Breast epithelium (tissue), 4 donors: ENCODE data around the gene MGARP. TPM values are rescaled to one million over a fixed set of nuclear protein-coding genes. Genes with fewer than 3 reads are reported as not detected.

Source experiments
- DNase-seq, 2 donors: peaks; one replicate each; pipeline ENCODE4 v3.0.0-alpha.2; 2019; ENCODE audit warnings: low spot score in 2 of 2
- H3K27ac ChIP-seq, 2 donors: fragments of 200-600 bp; sonication (generic) in 1 of 2; one replicate each; pipeline ENCODE4 v1.5.1; 2016 to 2019; ENCODE audit warnings: mild to moderate bottlenecking in 1 of 2
- H3K27me3 ChIP-seq, 2 donors: fragments of 200-600 bp; sonication (generic) in 1 of 2; one replicate each; pipeline versions ENCODE4 v1.5.1 to v1.6.0; 2017 to 2019; ENCODE audit warnings: control low read depth in 1 of 2, mild to moderate bottlenecking in 1 of 2
- H3K36me3 ChIP-seq: fragments of 200-600 bp; one replicate; pipeline ENCODE4 v1.5.1; 2019
- H3K4me1 ChIP-seq, 2 donors: fragments of 200-600 bp; sonication (generic); one replicate each; pipeline ENCODE4 v1.5.1; 2016 to 2019; ENCODE audit warnings: control low read depth in 1 of 2
- H3K4me3 ChIP-seq, 3 donors: fragments of 200-600 bp; sonication (generic); 1 replicate in 2 of 3; 2 replicates in 1 of 3; pipeline ENCODE4 v1.5.1; 2016 to 2019; ENCODE audit warnings: mild to moderate bottlenecking in 3 of 3, moderate library complexity in 2 of 3
- H3K9me3 ChIP-seq, 2 donors: fragments of 200-600 bp; sonication (generic) in 1 of 2; one replicate each; pipeline ENCODE4 v1.5.1; 2016 to 2019; ENCODE audit warnings: control low read depth in 1 of 2
- CTCF ChIP-seq, 3 donors: fragments of 450-650 bp; IDR thresholded peaks; one replicate each; pipeline ENCODE4 v1.5.1; 2016 to 2017; ENCODE audit warnings: antibody characterized with exemption in 3 of 3, mild to moderate bottlenecking in 3 of 3, moderate library complexity in 3 of 3
- POLR2A ChIP-seq: fragments of 450-650 bp; IDR thresholded peaks from one replicate; pipeline ENCODE4 v1.6.1; 2016; ENCODE audit warnings: antibody characterized with exemption, mild to moderate bottlenecking, moderate library complexity
- POLR2AphosphoS5 ChIP-seq, 3 donors: sonication (generic); formaldehyde crosslinking; IDR thresholded peaks; one replicate each; pipeline ENCODE4 v1.6.1; 2017; ENCODE audit warnings: antibody characterized with exemption in 3 of 3
- intact Hi-C: fragments of 100-400 bp; cut with DNase I; formaldehyde crosslinking; loops from one replicate; pipeline ENCODE4 v1.15.1; 2023; ENCODE audit warnings: low total_unique reads
- total RNA-seq, 3 donors: library from RNA; depleted of rRNA; stranded (reverse); fragments of >200 nt; gene quantifications; one replicate each; pipeline ENCODE4 v1.1.0, GENCODE V29; 2016

MGARP gene
- total RNA-seq, 3 donors from 2014 or later, result 1.6 to 3.8 TPM; not detected in 1

GRCh38 chr4:139278912-139279759 lies 889 bp downstream of the MGARP start:
- H3K27ac ChIP-seq, result no peak overlapping the region
- no peak for TF ChIP-seq POLR2A
- TF ChIP-seq POLR2AphosphoS5 (IDR thresholded peaks at IDR 0.05), result no peak
- no peak for TF ChIP-seq CTCF (IDR thresholded peaks at IDR 0.05)
- H3K9me3 ChIP-seq, result no peaks in the 10 kb centered on the region
- H3K36me3 ChIP-seq, result no peaks in the 10 kb centered on the region
- H3K4me3 ChIP-seq, result peak overlapping the region; percentile 43 to 73 (median 53)
- intact Hi-C loops, result no loop called here
- DNase-seq, result no peak
- peaks cover 0 to 4% of the 10 kb centered on the region in 2 donors for H3K27me3 ChIP-seq
- H3K4me1 ChIP-seq, result peaks cover 0 to 4% of the 10 kb centered on the region in 2 donors

GRCh38 chr4:139278485-139278884 lies 1.5 kb downstream of the MGARP start:
- Histone ChIP-seq H3K27ac (no peak overlapping the region), H3K4me1 (peaks cover 0 to 4% of the 10 kb centered on the region in 2 donors), H3K36me3 (no peaks in the 10 kb centered on the region), H3K9me3 (no peaks in the 10 kb centered on the region), H3K27me3 (peaks cover 0 to 4% of the 10 kb centered on the region in 2 donors), H3K4me3 (no peak overlapping the region)
- TF ChIP-seq POLR2AphosphoS5 (IDR thresholded peaks at IDR 0.05) (no peak), POLR2A (no peak)
- DNase-seq, result no peak
- intact Hi-C loops, result no loop called here

GRCh38 chr4:139275281-139275735 lies 4.7 kb downstream of the MGARP start:
- no peak for TF ChIP-seq POLR2AphosphoS5 (IDR thresholded peaks at IDR 0.05)
- TF ChIP-seq POLR2A, result no peak
- TF ChIP-seq CTCF (IDR thresholded peaks at IDR 0.05), result no peak
- Histone ChIP-seq H3K27me3 (peaks cover 0 to 4% of the 10 kb centered on the region in 2 donors), H3K36me3 (no peaks in the 10 kb centered on the region), H3K27ac (no peak overlapping the region), H3K4me3 (no peak overlapping the region), H3K9me3 (no peaks in the 10 kb centered on the region), H3K4me1 (peaks cover 0 to 4% of the 10 kb centered on the region in 2 donors)
- intact Hi-C loops, result no loop called here
- DNase-seq, result no peak

- Histone ChIP-seq H3K4me3 (no peak overlapping the region), H3K36me3 (no peaks in the 10 kb centered on the region), H3K9me3 (no peaks in the 10 kb centered on the region), H3K27me3 (peaks cover 0 to 4% of the 10 kb centered on the region in 2 donors), H3K27ac (no peak overlapping the region), H3K4me1 (peaks cover 0 to 4% of the 10 kb centered on the region in 2 donors)
- intact Hi-C loops, result no loop called here
- TF ChIP-seq POLR2A (no peak), CTCF (IDR thresholded peaks at IDR 0.05) (no peak), POLR2AphosphoS5 (IDR thresholded peaks at IDR 0.05) (no peak)
- DNase-seq, result no peak
Observed at GRCh38 chr4:139274790-139275189, 5.2 kb downstream of the MGARP start.

GRCh38 chr4:139273835-139274234 lies 6.2 kb downstream of the MGARP start:
- DNase-seq, result no peak
- no peaks in the 10 kb centered on the region for H3K4me1 ChIP-seq
- TF ChIP-seq POLR2AphosphoS5 (IDR thresholded peaks at IDR 0.05), result no peak
- no peak for TF ChIP-seq CTCF (IDR thresholded peaks at IDR 0.05)
- intact Hi-C loops, result no loop called here
- no peaks in the 10 kb centered on the region for H3K36me3 ChIP-seq
- H3K9me3 ChIP-seq, result no peaks in the 10 kb centered on the region
- no peak overlapping the region for H3K27ac ChIP-seq
- H3K27me3 ChIP-seq, result peaks cover 0 to under 1% of the 10 kb centered on the region in 2 donors
- H3K4me3 ChIP-seq, result no peak overlapping the region
